NK-92 treated with Interleukin-12 subunit alpha and Interleukin-12 subunit beta, amount 100 ng/mL, for 24 hours (cell line): Measurements from ENCODE around the gene MCF2L2.

Experiments
- DNase-seq: peaks from one replicate; lab custom pipeline; 2025; lab: John Stamatoyannopoulos, UW

Gene MCF2L2

GRCh38 chr3:183265834-183266417 lies 162.5 kb downstream of the MCF2L2 start:
- peak; percentile 55 for DNase-seq

- DNase-seq = no peak
These were observed 163.2 kb downstream of the MCF2L2 start for GRCh38 chr3:183265157-183265642.

- no peak for DNase-seq
These were observed 164.2 kb downstream of the MCF2L2 start for GRCh38 chr3:183264268-183264667.

GRCh38 chr3:183262875-183263378 lies 165.5 kb downstream of the MCF2L2 start:
- no peak for DNase-seq

GRCh38 chr3:183261151-183261724 lies 167.2 kb downstream of the MCF2L2 start:
- DNase-seq = no peak

GRCh38 chr3:183260167-183260904 lies 168.1 kb downstream of the MCF2L2 start:
- no peak for DNase-seq

GRCh38 chr3:183259621-183260020 lies 168.8 kb downstream of the MCF2L2 start:
- DNase-seq = no peak

GRCh38 chr3:183259087-183259486 lies 169.3 kb downstream of the MCF2L2 start:
- DNase-seq = no peak

- DNase-seq = no peak
These were observed 173.1 kb downstream of the MCF2L2 start for GRCh38 chr3:183255348-183255730.

GRCh38 chr3:183254487-183255347 lies 173.7 kb downstream of the MCF2L2 start:
- no peak for DNase-seq

- no peak for DNase-seq
These were observed 174.6 kb downstream of the MCF2L2 start for GRCh38 chr3:183253528-183254486.

GRCh38 chr3:183252973-183253527 lies 175.4 kb downstream of the MCF2L2 start, which contains the start of gene B3GNT5:
Gene B3GNT5, plus strand, starts transcription at chr3:183253253. Its CDS starts 16,546 bp downstream, at chr3:183269799.
- no peak for DNase-seq

GRCh38 chr3:183252118-183252782 lies 176.2 kb downstream of the MCF2L2 start:
- DNase-seq = no peak

- no peak for DNase-seq
These were observed 179.3 kb downstream of the MCF2L2 start for GRCh38 chr3:183249006-183249718.

GRCh38 chr3:183247011-183247589 lies 181.3 kb downstream of the MCF2L2 start:
- DNase-seq = no peak

- no peak for DNase-seq
These were observed 183.4 kb downstream of the MCF2L2 start for GRCh38 chr3:183244981-183245476.

- no peak for DNase-seq
These were observed 184.2 kb downstream of the MCF2L2 start for GRCh38 chr3:183244219-183244618.

- DNase-seq = no peak
These were observed 186.0 kb downstream of the MCF2L2 start for GRCh38 chr3:183242431-183242830.

GRCh38 chr3:183239046-183239445 lies 189.4 kb downstream of the MCF2L2 start:
- DNase-seq = no peak
